Loucy (cell line): ENCODE data around the gene CISD1.

ENCODE experiments used
- EZH2phosphoT487 ChIP-seq: fragments of 200-600 bp; IDR thresholded peaks from 2 replicates; pipeline ENCODE4 v1.6.1; 2018; ENCODE audit warnings: antibody characterized with exemption, mild to moderate bottlenecking, moderate library complexity, borderline replicate concordance
- TF ChIP-seq, protein P1 (sequence below): fragments of 200-600 bp; sonication (generic); conservative IDR thresholded peaks from 2 replicates; pipeline ENCODE4 v1.5.1; 2014; ENCODE audit warnings: mild to moderate bottlenecking, antibody characterized with exemption, low read length

DNA sequence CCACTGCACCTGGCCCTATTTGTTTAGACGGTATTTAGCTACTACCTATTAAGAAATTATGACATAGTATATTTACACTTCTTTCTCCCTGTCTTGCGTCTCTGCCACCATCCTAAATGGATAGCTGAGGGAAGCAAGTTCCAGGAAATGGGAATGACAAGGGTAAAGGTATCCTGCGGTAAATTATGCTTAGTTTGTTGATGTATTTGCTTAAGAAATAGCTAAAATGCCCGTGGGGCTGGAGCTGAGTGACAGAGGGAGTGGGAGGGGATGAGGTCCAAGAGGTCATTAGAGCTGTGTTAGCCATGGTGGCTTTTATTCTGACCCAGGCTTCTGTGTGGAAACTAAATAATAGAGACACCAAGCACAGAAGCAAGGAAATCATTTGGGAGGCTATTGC lies 36.9 kb downstream of the CISD1 start:
- TF ChIP-seq, protein P1, sequence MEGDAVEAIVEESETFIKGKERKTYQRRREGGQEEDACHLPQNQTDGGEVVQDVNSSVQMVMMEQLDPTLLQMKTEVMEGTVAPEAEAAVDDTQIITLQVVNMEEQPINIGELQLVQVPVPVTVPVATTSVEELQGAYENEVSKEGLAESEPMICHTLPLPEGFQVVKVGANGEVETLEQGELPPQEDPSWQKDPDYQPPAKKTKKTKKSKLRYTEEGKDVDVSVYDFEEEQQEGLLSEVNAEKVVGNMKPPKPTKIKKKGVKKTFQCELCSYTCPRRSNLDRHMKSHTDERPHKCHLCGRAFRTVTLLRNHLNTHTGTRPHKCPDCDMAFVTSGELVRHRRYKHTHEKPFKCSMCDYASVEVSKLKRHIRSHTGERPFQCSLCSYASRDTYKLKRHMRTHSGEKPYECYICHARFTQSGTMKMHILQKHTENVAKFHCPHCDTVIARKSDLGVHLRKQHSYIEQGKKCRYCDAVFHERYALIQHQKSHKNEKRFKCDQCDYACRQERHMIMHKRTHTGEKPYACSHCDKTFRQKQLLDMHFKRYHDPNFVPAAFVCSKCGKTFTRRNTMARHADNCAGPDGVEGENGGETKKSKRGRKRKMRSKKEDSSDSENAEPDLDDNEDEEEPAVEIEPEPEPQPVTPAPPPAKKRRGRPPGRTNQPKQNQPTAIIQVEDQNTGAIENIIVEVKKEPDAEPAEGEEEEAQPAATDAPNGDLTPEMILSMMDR = no peak
- no peak for TF ChIP-seq EZH2phosphoT487
